Natural killer cell (primary cell): ENCODE measurements around the gene KIAA1958. TPM values are rescaled to one million over a fixed set of nuclear protein-coding genes. Genes with fewer than 3 reads are reported as not detected.
A peak's percentile ranks its signal among the peaks of the same experiment; 100 is the strongest.

Experiments used
- ATAC-seq, 3 donors: fragments of 150-1000 bp in 2 of 3; fragments of 200-7000 bp in 1 of 3; cut with Tn5 transposase; 1 replicate in 1 of 3; 2 replicates in 2 of 3; pipeline ENCODE4 v1.10.0; 2021; ENCODE audit warnings: mild to moderate bottlenecking in 2 of 3, moderate library complexity in 2 of 3
- DNase-seq, 2 donors: peaks; one replicate each; pipeline versions ENCODE4 v3.0.0 to v3.0.0-alpha.2; 2013 to 2021; ENCODE audit warnings: mixed read lengths in 1 of 2
- H3K27ac ChIP-seq: one replicate; pipeline ENCODE4 v1.5.1; 2013; ENCODE audit warnings: mild to moderate bottlenecking, low read length
- H3K27me3 ChIP-seq: one replicate; pipeline ENCODE4 v1.6.1; 2013; ENCODE audit warnings: low read length; ENCODE audit not compliant: control insufficient read depth, insufficient read depth
- H3K36me3 ChIP-seq: one replicate; pipeline ENCODE4 v1.6.1; 2013; ENCODE audit warnings: low read length; ENCODE audit not compliant: control insufficient read depth, insufficient read depth
- H3K4me1 ChIP-seq: one replicate; pipeline ENCODE4 v1.6.1; 2013; ENCODE audit warnings: low read length; ENCODE audit not compliant: control insufficient read depth, insufficient read depth
- H3K4me3 ChIP-seq: one replicate; pipeline ENCODE4 v1.5.1; 2013; ENCODE audit warnings: low read length
- H3K9me3 ChIP-seq: one replicate; pipeline ENCODE4 v1.6.1; 2013; ENCODE audit warnings: low read length; ENCODE audit not compliant: control insufficient read depth, insufficient read depth
- H3K27ac Mint-ChIP-seq, 2 donors: one replicate each; pipeline ENCODE4 v1.8.0; 2022; ENCODE audit warnings: mild to moderate bottlenecking in 2 of 2, mixed read lengths in 2 of 2, moderate library complexity in 1 of 2
- H3K27me3 Mint-ChIP-seq, 2 donors: one replicate each; pipeline ENCODE4 v1.8.0; 2022; ENCODE audit warnings: low read depth in 2 of 2, mixed read lengths in 2 of 2
- H3K36me3 Mint-ChIP-seq: one replicate; pipeline ENCODE4 v1.8.0; 2022; ENCODE audit warnings: mixed read lengths
- H3K4me1 Mint-ChIP-seq, 2 donors: one replicate each; pipeline ENCODE4 v1.8.0; 2022; ENCODE audit warnings: mixed read lengths in 2 of 2
- H3K4me3 Mint-ChIP-seq: one replicate; pipeline ENCODE4 v1.8.0; 2022; ENCODE audit warnings: mild to moderate bottlenecking, moderate library complexity, mixed read lengths
- H3K9me3 Mint-ChIP-seq, 2 donors: one replicate each; pipeline ENCODE4 v1.8.0; 2022; ENCODE audit warnings: mixed read lengths in 2 of 2
- CTCF ChIP-seq: fragments of 200-600 bp; IDR thresholded peaks from one replicate; pipeline ENCODE4 v1.8.0; 2022; ENCODE audit warnings: antibody characterized with exemption
- WGBS: methylation state at CpG from one replicate; pipeline ENCODE4 v1.1.7; 2013; ENCODE audit warnings: missing lambda C conversion rate; ENCODE audit not compliant: insufficient coverage; 5-methylcytosine and 5-hydroxymethylcytosine counted together
- intact Hi-C: fragments of 100-400 bp; cut with micrococcal nuclease; formaldehyde crosslinking; loops from one replicate; pipeline ENCODE4 v1.14.2; 2022
- total RNA-seq, 4 donors: library from RNA; stranded (reverse); fragments of 120-200 nt in 1 of 4; gene quantifications; one replicate each; pipeline versions ENCODE4 v1.2.3 to v1.2.4, GENCODE V29; 2013 to 2022

KIAA1958 gene
- total RNA-seq, 3 donors from 2014 or later (not counting 1 experiment from before 2014, with no cell fraction given), result 5.4 to 6.1 (median 5.5) TPM

- Histone ChIP-seq H3K27ac (peak overlapping the region; percentile 32), H3K4me1 (peaks cover 8% of the 10 kb centered on the region), H3K36me3 (no peaks in the 10 kb centered on the region), H3K27me3 (no peaks in the 10 kb centered on the region), H3K4me3 (no peak overlapping the region), H3K9me3 (no peaks in the 10 kb centered on the region)
- ATAC-seq (peak; percentile 74 to 89 (median 81)), DNase-seq (no peak)
- peak overlapping the region; percentile 51 to 52 for H3K27ac Mint-ChIP-seq
- no peak for TF ChIP-seq CTCF
- H3K4me1 Mint-ChIP-seq, result peaks cover 34 to 39% of the 10 kb centered on the region in 2 donors
- no peaks in the 10 kb centered on the region for H3K9me3 Mint-ChIP-seq
- peak overlapping the region; percentile 77 for H3K4me3 Mint-ChIP-seq
- 73% methylated on average over 4 of the region's 4 CpGs for WGBS
- no peaks in the 10 kb centered on the region for H3K27me3 Mint-ChIP-seq
- intact Hi-C loops, result no loop called here
- H3K36me3 Mint-ChIP-seq, result no peaks in the 10 kb centered on the region
These were observed 59.8 kb downstream of the KIAA1958 start for GRCh38 chr9:112546149-112547012.

GRCh38 chr9:112548051-112548440 lies 61.4 kb downstream of the KIAA1958 start:
- Mint-ChIP-seq H3K27me3 (no peaks in the 10 kb centered on the region), H3K27ac (peak overlapping the region in 1 of 2 donors; percentile 26), H3K4me3 (no peak overlapping the region), H3K9me3 (no peaks in the 10 kb centered on the region), H3K36me3 (no peaks in the 10 kb centered on the region), H3K4me1 (peaks cover 34 to 39% of the 10 kb centered on the region in 2 donors)
- ATAC-seq (no peak), DNase-seq (no peak)
- WGBS, result 100% methylated on average over 3 of the region's 4 CpGs
- TF ChIP-seq CTCF, result no peak
- Histone ChIP-seq H3K27me3 (no peaks in the 10 kb centered on the region), H3K27ac (no peak overlapping the region), H3K36me3 (no peaks in the 10 kb centered on the region), H3K9me3 (no peaks in the 10 kb centered on the region), H3K4me3 (no peak overlapping the region), H3K4me1 (peaks cover 8% of the 10 kb centered on the region)
- intact Hi-C loops, result no loop called here

GRCh38 chr9:112548836-112549595 lies 62.4 kb downstream of the KIAA1958 start:
- Histone ChIP-seq H3K9me3 (no peaks in the 10 kb centered on the region), H3K4me3 (no peak overlapping the region), H3K27ac (no peak overlapping the region), H3K36me3 (no peaks in the 10 kb centered on the region), H3K27me3 (no peaks in the 10 kb centered on the region), H3K4me1 (peaks cover 8% of the 10 kb centered on the region)
- 85% methylated on average over 3 of the region's 4 CpGs for WGBS
- peak overlapping the region in 1 of 2 donors; percentile 26 for H3K27ac Mint-ChIP-seq
- peaks cover 34 to 39% of the 10 kb centered on the region in 2 donors for H3K4me1 Mint-ChIP-seq
- TF ChIP-seq CTCF, result no peak
- H3K9me3 Mint-ChIP-seq, result no peaks in the 10 kb centered on the region
- no peak overlapping the region for H3K4me3 Mint-ChIP-seq
- intact Hi-C loops, result no loop called here
- DNase-seq (no peak), ATAC-seq (no peak)
- no peaks in the 10 kb centered on the region for H3K27me3 Mint-ChIP-seq
- no peaks in the 10 kb centered on the region for H3K36me3 Mint-ChIP-seq
